GM23338 (cell line): Measurements from ENCODE around the gene EVA1B. TPM values are rescaled to one million over a fixed set of nuclear protein-coding genes. Genes with fewer than 3 reads are reported as not detected.

Experiments
- ATAC-seq: fragments of 200-7000 bp; cut with Tn5 transposase; 3 replicates; pipeline ENCODE4 v1.9.1; 2020
- DNase-seq: peaks from one replicate; pipeline ENCODE4 v3.0.0-alpha.2; 2015; ENCODE audit warnings: low spot score
- H2AFZ ChIP-seq: fragments of 200-600 bp; sonication (generic); 2 replicates; pipeline ENCODE4 v1.8.0; 2016; ENCODE audit warnings: antibody characterized with exemption, mild to moderate bottlenecking, moderate library complexity
- H3F3A ChIP-seq: fragments of 200-600 bp; sonication (generic); replicated peaks from 2 replicates; pipeline ENCODE4 v1.8.0; 2017; ENCODE audit warnings: antibody characterized with exemption, mixed run types, low read depth
- H3K27ac ChIP-seq: fragments of 200-600 bp; sonication (generic); 2 replicates; pipeline ENCODE4 v1.6.1; 2016; ENCODE audit warnings: low read depth
- H3K27me3 ChIP-seq: fragments of 200-600 bp; sonication (generic); 2 replicates; pipeline ENCODE4 v1.8.0; 2016; ENCODE audit warnings: mild to moderate bottlenecking, mixed run types, moderate library complexity; ENCODE audit not compliant: insufficient read depth
- H3K36me3 ChIP-seq: fragments of 200-600 bp; sonication (generic); 2 replicates; pipeline ENCODE4 v1.8.0; 2016; ENCODE audit warnings: mild to moderate bottlenecking; ENCODE audit not compliant: insufficient read depth
- H3K4me1 ChIP-seq: fragments of 200-600 bp; sonication (generic); 2 replicates; pipeline ENCODE4 v1.8.0; 2016; ENCODE audit warnings: mild to moderate bottlenecking, moderate library complexity; ENCODE audit not compliant: insufficient read depth
- H3K4me2 ChIP-seq: fragments of 200-600 bp; sonication (generic); 2 replicates; pipeline ENCODE4 v1.7.1; 2017; ENCODE audit warnings: mixed run types
- H3K4me3 ChIP-seq: fragments of 200-600 bp; sonication (generic); 2 replicates; pipeline ENCODE4 v1.6.1; 2016; ENCODE audit warnings: mixed run types
- H3K79me2 ChIP-seq: fragments of 200-600 bp; sonication (generic); replicated peaks from 2 replicates; pipeline ENCODE4 v1.8.0; 2017; ENCODE audit warnings: mild to moderate bottlenecking; ENCODE audit not compliant: insufficient read depth
- H3K9me2 ChIP-seq: fragments of 200-600 bp; sonication (generic); 2 replicates; pipeline ENCODE4 v1.8.0; 2017; ENCODE audit not compliant: insufficient read depth
- H4K20me1 ChIP-seq: fragments of 200-600 bp; sonication (generic); replicated peaks from 2 replicates; pipeline ENCODE4 v1.8.0; 2017; ENCODE audit warnings: mild to moderate bottlenecking; ENCODE audit not compliant: insufficient read depth
- H3K27ac Mint-ChIP-seq: 2 replicates; pipeline ENCODE4 v1.8.0; 2020; ENCODE audit warnings: inconsistent platforms, mild to moderate bottlenecking, moderate library complexity, mixed read lengths
- H3K27me3 Mint-ChIP-seq: 3 replicates; pipeline ENCODE4 v1.8.0; 2022; ENCODE audit warnings: low read depth, mild to moderate bottlenecking, moderate library complexity, mixed read lengths, inconsistent platforms; ENCODE audit not compliant: insufficient read depth, poor library complexity
- H3K36me3 Mint-ChIP-seq: 3 replicates; pipeline ENCODE4 v1.8.0; 2021; ENCODE audit warnings: low read depth, mild to moderate bottlenecking, inconsistent platforms, moderate library complexity, mixed read lengths
- H3K4me1 Mint-ChIP-seq: 3 replicates; pipeline ENCODE4 v1.8.0; 2020; ENCODE audit warnings: mild to moderate bottlenecking, inconsistent platforms, mixed read lengths
- H3K4me3 Mint-ChIP-seq: 3 replicates; pipeline ENCODE4 v1.8.0; 2021; ENCODE audit warnings: moderate library complexity, mild to moderate bottlenecking, inconsistent platforms, mixed read lengths
- H3K9me3 Mint-ChIP-seq: 3 replicates; pipeline ENCODE4 v1.8.0; 2020; ENCODE audit warnings: moderate library complexity, mild to moderate bottlenecking, inconsistent platforms, mixed read lengths
- CTCF ChIP-seq, 2 experiments: fragments of 200-600 bp in 1 of 2; sonication (generic) in 1 of 2; conservative IDR thresholded peaks; 2 replicates each; pipeline versions ENCODE4 v1.5.1 to v1.6.1; 2016 to 2017; ENCODE audit warnings: antibody characterized with exemption in 2 of 2, low read depth in 2 of 2, mild to moderate bottlenecking in 2 of 2, moderate library complexity in 1 of 2
- EZH2 ChIP-seq: fragments of 200-600 bp; sonication (generic); IDR thresholded peaks from one replicate; pipeline ENCODE4 v1.8.0; 2017; ENCODE audit warnings: antibody characterized with exemption, mild to moderate bottlenecking, low read depth; ENCODE audit not compliant: unreplicated experiment
- POLR2AphosphoS5 ChIP-seq: IDR thresholded peaks from 2 replicates; pipeline ENCODE4 v1.6.1; 2016; ENCODE audit warnings: antibody characterized with exemption, low read depth
- ZNF462 ChIP-seq: fragments of 250-450 bp; sonication (Bioruptor Pico); IDR thresholded peaks from 2 replicates; pipeline ENCODE4 v1.5.0; 2020; ENCODE audit warnings: mild to moderate bottlenecking, moderate library complexity
- polyA plus RNA-seq: library from polyadenylated mRNA; unstranded; fragments of >200 nt; fragmentation: Nextera tagmentation; extraction: Ambion mirVana; gene quantifications from 2 replicates; pipeline ENCODE4 v1.2.1, GENCODE V29; 2016
- total RNA-seq: library from RNA; depleted of rRNA; stranded (reverse); fragments of >200 nt; shearing (Covaris generic); gene quantifications from 2 replicates; pipeline ENCODE4 v1.2.3, GENCODE V29; 2014

Gene EVA1B
- total and polyA plus RNA-seq, 2 experiments from 2014 or later: 9.2 to 27.3 TPM

GRCh38 chr1:36328088-36328480, 4.6 kb upstream of the EVA1B start:
- TF ChIP-seq CTCF (conservative IDR thresholded peaks at IDR 0.05; ENCODE audit: low read depth in 2 of 2) (no peak), EZH2 (no peak), POLR2AphosphoS5 (no peak), ZNF462 (CRISPR knock-in tag) (no peak)
- Mint-ChIP-seq H3K27me3 (peaks cover 18% of the 10 kb centered on the region), H3K9me3 (no peaks in the 10 kb centered on the region), H3K4me3 (no peak overlapping the region), H3K27ac (no peak overlapping the region), H3K4me1 (peaks cover 14% of the 10 kb centered on the region), H3K36me3 (peaks cover 3% of the 10 kb centered on the region)
- Histone ChIP-seq H3K9me2 (peaks cover 7% of the 10 kb centered on the region; the same call in 1 of the 2 replicates), H2AFZ (no peak overlapping the region), H3F3A (peaks cover 12% of the 10 kb centered on the region; the same call in 1 of the 2 replicates), H3K27me3 (peaks cover 19% of the 10 kb centered on the region), H4K20me1 (no peaks in the 10 kb centered on the region), H3K27ac (no peak overlapping the region), H3K4me2 (no peak overlapping the region), H3K36me3 (no peaks in the 10 kb centered on the region), H3K79me2 (no peaks in the 10 kb centered on the region), H3K4me3 (no peak overlapping the region), H3K4me1 (peaks cover 18% of the 10 kb centered on the region)
- ATAC-seq: no peak
- no peak for DNase-seq
